ENCODE data around the gene ATP7B. TPM values are rescaled to one million over a fixed set of nuclear protein-coding genes. Genes with fewer than 3 reads are reported as not detected.
"Not testable (repeated sequence)": the region's sequence is repeated elsewhere in the genome, so short reads cannot be mapped to it uniquely, and the experiment has no call there.

Gene ATP7B
- total and polyA plus RNA-seq, 3 experiments from 2014 or later: 0.18 to 1.2 (median 1.1) TPM

DNA sequence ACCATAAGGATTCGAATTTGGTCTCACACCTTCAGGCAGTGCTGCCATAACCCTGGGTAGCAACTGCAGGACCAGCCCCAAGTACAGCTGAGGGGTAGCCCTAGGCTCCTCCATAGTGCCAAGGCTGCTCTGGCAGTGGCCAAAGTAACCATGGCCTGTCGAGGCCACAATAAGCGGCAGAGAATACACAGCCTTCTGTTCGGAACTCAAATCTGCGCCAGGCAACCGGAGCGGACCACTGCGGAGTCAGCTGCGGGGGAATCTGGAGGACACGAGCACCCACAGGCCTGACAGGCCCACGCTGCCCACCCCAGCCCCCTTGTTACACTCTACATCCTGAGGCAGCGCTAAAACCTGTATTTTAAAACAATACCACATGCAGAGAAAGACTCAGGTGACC, 100.7 kb downstream of the ATP7B start:
- CTCF ChIA-PET: no interaction called here

DNA sequence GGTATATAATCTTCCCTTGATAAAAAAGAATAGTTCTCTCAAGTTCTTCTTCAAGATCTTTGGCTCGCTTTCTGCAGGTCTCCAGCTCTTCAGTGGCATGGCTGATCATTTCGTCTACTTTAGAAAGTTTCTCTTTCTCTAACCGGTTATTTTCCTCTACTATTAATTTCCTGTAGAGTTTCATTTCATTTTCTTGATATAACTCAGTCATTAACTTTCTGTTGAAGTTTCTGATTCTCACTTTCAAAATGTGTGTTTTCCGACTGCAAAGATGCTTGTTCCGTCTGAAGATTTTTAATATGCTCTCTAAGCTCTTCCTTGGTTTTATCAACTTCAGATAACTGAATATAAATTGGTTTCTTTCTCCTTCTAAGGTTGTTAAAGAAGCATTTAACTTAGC, 102.0 kb downstream of the ATP7B start:
- H3K4me1 ChIP-seq (ENCODE audit: insufficient read depth, low read length); H3K27me3 ChIP-seq (ENCODE audit: insufficient read depth, low read length, poor library complexity, severe bottlenecking); H3K36me3 ChIP-seq (ENCODE audit: insufficient read depth, low read length); H3K27ac ChIP-seq (ENCODE audit: low read depth, low read length); H3K9me3 Mint-ChIP-seq; H3K36me3 Mint-ChIP-seq; DNase-seq; H3K27me3 Mint-ChIP-seq; H3K4me3 ChIP-seq (ENCODE audit: low read length); POLR2A ChIA-PET; H3K9me3 ChIP-seq (ENCODE audit: low read length): not testable (repeated sequence)
- CTCF ChIA-PET: interaction anchor here (0.9 kb wide), 1 partner anchor 8 kb away, joined by 3 read pairs; no protein-coding TSS in a partner anchor
- H3K27ac Mint-ChIP-seq: peak overlapping the region in 4 of 8 donors; percentile 1 to 48 (median 21)
- H3K4me3 Mint-ChIP-seq: peak overlapping the region; percentile 4 to 67 (median 59)
- H3K4me1 Mint-ChIP-seq: peaks cover 11 to 24% (median 15%) of the 10 kb centered on the region in 3 donors

More for the DNA sequence above, 100.7 kb downstream of the ATP7B start:
- no peak overlapping the region for H3K27ac ChIP-seq (ENCODE audit: low read depth, low read length)
- H3K27ac Mint-ChIP-seq: peak overlapping the region in 1 of 8 donors; percentile 1
- no peak for DNase-seq
- H3K36me3 Mint-ChIP-seq: peaks cover 0 to 2% (median 0%) of the 10 kb centered on the region in 3 donors
- H3K27me3 ChIP-seq (ENCODE audit: insufficient read depth, low read length, poor library complexity, severe bottlenecking): no peaks in the 10 kb centered on the region
- H3K27me3 Mint-ChIP-seq: no peaks in the 10 kb centered on the region
- POLR2A ChIA-PET: no interaction called here
- no peak overlapping the region for H3K4me3 ChIP-seq (ENCODE audit: low read length)
- H3K4me1 ChIP-seq (ENCODE audit: insufficient read depth, low read length): no peaks in the 10 kb centered on the region
- peak overlapping the region in 3 of 7 donors; percentile 40 to 67 (median 49) for H3K4me3 Mint-ChIP-seq
- no peaks in the 10 kb centered on the region for H3K9me3 Mint-ChIP-seq
- peaks cover 11 to 24% (median 15%) of the 10 kb centered on the region in 3 donors for H3K4me1 Mint-ChIP-seq
- no peaks in the 10 kb centered on the region for H3K9me3 ChIP-seq (ENCODE audit: low read length)
- H3K36me3 ChIP-seq (ENCODE audit: insufficient read depth, low read length): no peaks in the 10 kb centered on the region

DNA sequence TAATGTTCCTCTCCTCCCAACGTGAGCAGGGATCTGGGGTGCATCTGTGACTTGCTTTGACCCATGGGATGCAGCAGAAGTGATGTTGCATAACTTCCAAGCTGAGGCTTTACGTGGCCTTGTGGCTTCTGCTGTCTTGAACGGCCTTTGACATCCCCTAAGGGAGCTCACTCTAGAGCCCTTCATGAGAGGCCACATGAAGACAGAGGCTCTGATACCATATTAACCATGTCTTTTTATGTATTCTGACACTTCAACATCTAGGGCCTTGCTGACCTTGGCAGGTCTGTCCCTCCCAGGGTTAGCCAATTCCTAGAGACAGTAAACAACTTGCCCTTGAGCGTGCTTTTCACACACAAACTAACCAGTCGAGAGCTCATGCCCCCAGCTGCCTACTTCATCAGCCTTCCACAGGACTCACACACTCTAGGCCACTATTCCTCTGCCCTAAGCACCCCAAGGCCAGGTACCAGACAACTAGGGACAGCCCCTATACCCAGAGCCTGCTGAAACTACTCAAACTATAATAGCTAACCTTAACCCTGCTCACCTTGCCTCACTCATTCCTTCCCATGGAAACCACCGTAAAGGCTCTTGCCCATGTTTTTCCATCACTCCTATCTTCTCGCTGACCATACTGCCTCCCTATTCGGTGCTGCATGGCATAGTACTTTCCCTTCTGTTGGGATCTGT, 104.1 kb downstream of the ATP7B start:
- H3K9me3 ChIP-seq (ENCODE audit: low read length): no peaks in the 10 kb centered on the region
- CTCF ChIA-PET: interaction anchor here (1.6 kb wide), 1 partner anchor 11 kb away, joined by 4 read pairs; no protein-coding TSS in a partner anchor
- Mint-ChIP-seq H3K36me3 (peaks cover 0 to 2% (median 0%) of the 10 kb centered on the region in 3 donors), H3K27ac (no peak overlapping the region), H3K27me3 (no peaks in the 10 kb centered on the region), H3K4me1 (peaks cover 16 to 29% (median 21%) of the 10 kb centered on the region in 3 donors), H3K4me3 (no peak overlapping the region), H3K9me3 (no peaks in the 10 kb centered on the region)
- no peaks in the 10 kb centered on the region for H3K36me3 ChIP-seq (ENCODE audit: insufficient read depth, low read length)
- H3K27me3 ChIP-seq (ENCODE audit: insufficient read depth, low read length, poor library complexity, severe bottlenecking): no peaks in the 10 kb centered on the region
- H3K4me1 ChIP-seq (ENCODE audit: insufficient read depth, low read length): no peaks in the 10 kb centered on the region
- no peak overlapping the region for H3K4me3 ChIP-seq (ENCODE audit: low read length)
- H3K27ac ChIP-seq (ENCODE audit: low read depth, low read length): no peak overlapping the region
- no peak for DNase-seq
- POLR2A ChIA-PET: no interaction called here

DNA sequence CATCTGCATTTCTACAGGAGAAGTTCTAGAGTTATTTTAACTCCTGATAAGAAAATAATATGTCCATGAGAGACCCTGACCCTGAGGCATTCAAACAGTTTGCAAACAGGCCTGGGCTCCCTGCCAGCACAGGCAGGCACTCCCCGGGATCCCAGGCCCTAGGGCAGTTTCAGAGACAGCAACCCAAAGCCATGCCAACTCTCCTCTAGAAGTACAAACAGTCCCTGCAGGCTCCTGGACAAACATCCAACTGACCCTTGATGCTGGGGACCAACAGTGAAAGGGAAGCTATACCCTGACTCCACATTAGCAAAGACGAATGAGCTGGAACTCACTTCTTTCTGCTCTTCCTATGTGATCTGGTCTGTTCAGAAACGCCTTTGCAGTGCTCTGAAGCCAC, 104.7 kb downstream of the ATP7B start:
- no peak for DNase-seq
- no peak overlapping the region for H3K27ac Mint-ChIP-seq
- Histone ChIP-seq H3K4me1 (ENCODE audit: insufficient read depth, low read length) (no peaks in the 10 kb centered on the region), H3K9me3 (ENCODE audit: low read length) (no peaks in the 10 kb centered on the region), H3K4me3 (ENCODE audit: low read length) (no peak overlapping the region), H3K27ac (ENCODE audit: low read depth, low read length) (no peak overlapping the region), H3K27me3 (ENCODE audit: insufficient read depth, low read length, poor library complexity, severe bottlenecking) (no peaks in the 10 kb centered on the region), H3K36me3 (ENCODE audit: insufficient read depth, low read length) (no peaks in the 10 kb centered on the region)
- POLR2A ChIA-PET: no interaction called here
- no peaks in the 10 kb centered on the region for H3K27me3 Mint-ChIP-seq
- peaks cover 0 to 2% (median 0%) of the 10 kb centered on the region in 3 donors for H3K36me3 Mint-ChIP-seq
- no peak overlapping the region for H3K4me3 Mint-ChIP-seq
- CTCF ChIA-PET: interaction anchor here (1.6 kb wide), 1 partner anchor 10 kb away, joined by 4 read pairs; no protein-coding TSS in a partner anchor
- peaks cover 16 to 29% (median 21%) of the 10 kb centered on the region in 3 donors for H3K4me1 Mint-ChIP-seq
- no peaks in the 10 kb centered on the region for H3K9me3 Mint-ChIP-seq

DNA sequence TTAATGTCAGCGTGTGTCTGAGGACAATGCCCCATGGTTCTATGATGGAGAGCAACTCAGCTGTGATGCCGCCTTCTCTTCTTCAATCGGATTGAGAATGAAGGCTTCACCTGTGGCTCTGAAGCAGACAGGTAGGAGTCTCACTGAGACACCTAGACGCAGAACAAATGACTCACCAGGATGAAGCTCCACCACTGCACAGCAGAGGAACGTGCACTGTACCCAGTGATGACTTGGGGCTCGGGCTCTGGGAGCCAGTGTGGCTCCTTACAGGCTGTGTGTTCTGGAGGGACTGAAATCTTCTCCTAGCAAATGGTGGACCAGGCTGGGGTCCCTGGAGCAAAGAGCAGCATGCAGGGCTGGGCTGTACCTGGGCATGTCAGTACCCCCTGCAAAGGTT, 105.5 kb downstream of the ATP7B start:
- Histone ChIP-seq H3K4me1 (ENCODE audit: insufficient read depth, low read length) (no peaks in the 10 kb centered on the region), H3K9me3 (ENCODE audit: low read length) (no peaks in the 10 kb centered on the region), H3K36me3 (ENCODE audit: insufficient read depth, low read length) (no peaks in the 10 kb centered on the region), H3K4me3 (ENCODE audit: low read length) (no peak overlapping the region), H3K27me3 (ENCODE audit: insufficient read depth, low read length, poor library complexity, severe bottlenecking) (no peaks in the 10 kb centered on the region), H3K27ac (ENCODE audit: low read depth, low read length) (no peak overlapping the region)
- H3K27ac Mint-ChIP-seq: no peak overlapping the region
- no peak for DNase-seq
- H3K9me3 Mint-ChIP-seq: no peaks in the 10 kb centered on the region
- H3K4me1 Mint-ChIP-seq: peaks cover 16 to 29% (median 21%) of the 10 kb centered on the region in 3 donors
- ChIA-PET CTCF (no interaction called here), POLR2A (no interaction called here)
- H3K4me3 Mint-ChIP-seq: no peak overlapping the region
- no peaks in the 10 kb centered on the region for H3K27me3 Mint-ChIP-seq
- peaks cover 0 to 2% (median 0%) of the 10 kb centered on the region in 3 donors for H3K36me3 Mint-ChIP-seq

DNA sequence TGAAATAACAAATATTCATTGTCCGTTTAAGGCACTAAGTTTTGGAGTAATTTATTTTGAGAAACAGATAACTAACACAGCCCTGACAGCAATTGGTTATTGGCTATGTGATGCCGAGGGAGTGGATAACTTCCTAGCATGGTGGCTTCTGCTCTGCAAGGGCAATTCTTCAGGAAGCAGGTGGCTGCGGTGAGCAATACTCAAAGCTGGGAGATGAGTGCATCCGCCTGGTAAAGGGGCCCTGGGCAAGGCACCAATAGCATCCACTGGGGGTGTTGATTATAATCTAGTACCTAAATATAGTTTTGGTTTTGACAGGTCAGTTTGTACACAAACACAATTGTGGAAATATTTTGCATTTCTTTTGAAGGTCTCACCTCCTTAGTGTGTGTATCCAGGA, 108.5 kb downstream of the ATP7B start:
- peaks cover 0 to 2% (median 0%) of the 10 kb centered on the region in 3 donors for H3K36me3 Mint-ChIP-seq

DNA sequence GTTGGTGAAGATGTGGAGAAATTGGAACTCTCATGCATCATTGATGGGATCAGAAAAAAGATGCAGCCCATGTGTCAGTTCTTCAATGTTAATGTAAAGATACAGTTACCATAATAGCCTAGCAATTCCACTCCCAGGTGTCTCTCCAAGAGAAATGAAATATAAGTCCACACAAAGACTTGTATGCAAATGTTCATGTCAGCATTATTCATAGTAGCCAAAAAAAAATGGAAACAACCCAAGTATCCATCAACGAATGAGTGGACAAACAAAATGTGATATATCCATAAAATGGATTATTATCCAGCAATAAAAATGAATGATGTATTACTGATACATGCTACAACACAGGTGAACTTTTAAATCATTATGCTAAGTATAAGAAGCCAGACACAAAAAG, 110.8 kb downstream of the ATP7B start:
- H3K4me3 ChIP-seq (ENCODE audit: low read length): no peak overlapping the region
- H3K27me3 Mint-ChIP-seq: peaks cover 3 to 7% of the 10 kb centered on the region in 2 donors
- H3K36me3 ChIP-seq (ENCODE audit: insufficient read depth, low read length): no peaks in the 10 kb centered on the region
- ChIA-PET POLR2A (no interaction called here), CTCF (no interaction called here)
- H3K27me3 ChIP-seq (ENCODE audit: insufficient read depth, low read length, poor library complexity, severe bottlenecking): no peaks in the 10 kb centered on the region
- H3K4me1 ChIP-seq (ENCODE audit: insufficient read depth, low read length): no peaks in the 10 kb centered on the region
- H3K27ac Mint-ChIP-seq: no peak overlapping the region
- no peak overlapping the region for H3K4me3 Mint-ChIP-seq
- no peaks in the 10 kb centered on the region for H3K9me3 ChIP-seq (ENCODE audit: low read length)
- H3K4me1 Mint-ChIP-seq: peaks cover 5 to 6% (median 5%) of the 10 kb centered on the region in 3 donors
- DNase-seq: no peak
- no peaks in the 10 kb centered on the region for H3K36me3 Mint-ChIP-seq
- H3K27ac ChIP-seq (ENCODE audit: low read depth, low read length): no peak overlapping the region
- no peaks in the 10 kb centered on the region for H3K9me3 Mint-ChIP-seq

More for the DNA sequence above, 108.5 kb downstream of the ATP7B start:
- H3K27ac ChIP-seq (ENCODE audit: low read depth, low read length): no peak overlapping the region
- Mint-ChIP-seq H3K4me1 (peaks cover 5 to 10% (median 6%) of the 10 kb centered on the region in 3 donors), H3K27me3 (no peaks in the 10 kb centered on the region), H3K4me3 (no peak overlapping the region), H3K27ac (no peak overlapping the region), H3K9me3 (no peaks in the 10 kb centered on the region)
- no peaks in the 10 kb centered on the region for H3K4me1 ChIP-seq (ENCODE audit: insufficient read depth, low read length)
- ChIA-PET CTCF (interaction anchor here (1.3 kb wide), 1 partner anchor 9 kb away, joined by 4 read pairs; no protein-coding TSS in a partner anchor), POLR2A (no interaction called here)
- no peaks in the 10 kb centered on the region for H3K36me3 ChIP-seq (ENCODE audit: insufficient read depth, low read length)
- H3K9me3 ChIP-seq (ENCODE audit: low read length): no peaks in the 10 kb centered on the region
- H3K27me3 ChIP-seq (ENCODE audit: insufficient read depth, low read length, poor library complexity, severe bottlenecking): no peaks in the 10 kb centered on the region
- DNase-seq: no peak
- no peak overlapping the region for H3K4me3 ChIP-seq (ENCODE audit: low read length)
